GM18517 (cell line): ENCODE results near the gene ACAP3.
"Not testable (repeated sequence)": the region's sequence is repeated elsewhere in the genome, so short reads cannot be mapped to it uniquely, and the experiment has no call there.

Experiments used
- ATAC-seq: cut with Tn5 transposase; IDR thresholded peaks from one replicate; pipeline ENCODE4 v1.9.1; 2021; ENCODE audit warnings: mild to moderate bottlenecking, moderate library complexity; ENCODE audit not compliant: unreplicated experiment

ACAP3 gene

DNA sequence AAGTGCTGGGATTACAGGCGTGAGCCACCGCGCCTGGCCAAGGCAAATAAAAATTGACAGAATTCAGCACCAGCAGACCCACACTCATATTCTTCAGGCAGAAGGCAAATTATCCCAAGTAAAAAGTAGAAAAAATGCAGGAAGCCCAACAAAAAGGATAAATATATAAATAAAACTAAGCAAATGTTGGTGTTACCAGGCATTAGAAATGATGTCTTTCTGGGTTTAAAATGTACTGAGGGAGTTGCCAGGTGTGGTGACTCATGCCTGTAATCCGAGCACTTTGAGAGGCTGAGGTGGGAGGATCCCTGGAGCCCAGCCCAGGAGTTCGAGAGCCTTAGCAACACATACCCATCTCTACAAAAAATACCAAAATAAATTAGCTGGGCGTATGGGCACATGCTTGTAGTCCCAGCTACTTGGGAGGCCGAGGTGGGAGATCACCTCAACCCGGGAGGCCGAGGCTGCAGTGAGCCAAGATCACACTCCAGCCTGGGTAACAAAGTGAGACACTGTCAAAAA lies 10.5 kb upstream of the ACAP3 start:
- no peak for ATAC-seq

DNA sequence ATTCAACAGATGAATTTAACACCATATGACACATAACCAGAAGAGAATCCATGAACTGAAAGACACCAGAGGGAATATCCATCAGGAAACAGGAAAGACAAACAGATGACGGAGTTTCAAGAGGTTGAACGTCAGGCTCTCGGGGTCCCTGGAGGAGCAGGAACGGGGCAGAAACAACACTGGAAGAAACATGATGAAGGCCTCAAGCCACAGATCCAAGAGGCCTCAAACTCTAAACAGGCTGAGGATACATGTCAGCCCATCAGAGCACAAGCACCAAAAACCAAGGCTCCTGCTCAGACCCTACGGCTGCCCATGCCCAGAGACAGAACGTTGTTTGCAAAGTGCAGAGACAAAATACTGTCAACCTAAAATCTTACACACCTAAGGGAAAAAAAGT lies 9.7 kb upstream of the ACAP3 start:
- ATAC-seq, result no peak

DNA sequence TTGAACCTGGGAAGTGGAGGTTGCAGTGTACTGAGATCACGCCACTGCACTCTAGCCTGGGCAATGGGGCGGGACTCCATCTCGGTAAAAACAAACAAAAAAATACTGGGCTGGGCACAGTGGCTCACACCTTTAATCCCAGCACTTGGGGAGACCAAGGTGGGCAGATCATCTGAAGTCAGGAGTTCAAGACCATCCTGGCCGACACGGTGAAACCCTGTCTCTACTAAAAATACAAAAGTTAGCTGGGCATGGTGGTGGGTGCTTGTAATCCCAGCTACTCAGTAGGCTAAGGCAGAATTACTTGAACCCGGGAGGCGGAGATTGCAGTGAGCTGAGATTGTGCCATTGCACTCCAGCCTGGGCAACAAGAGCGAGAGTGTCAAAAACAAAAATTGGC lies 8.5 kb upstream of the ACAP3 start:
- ATAC-seq, result not testable (repeated sequence)

DNA sequence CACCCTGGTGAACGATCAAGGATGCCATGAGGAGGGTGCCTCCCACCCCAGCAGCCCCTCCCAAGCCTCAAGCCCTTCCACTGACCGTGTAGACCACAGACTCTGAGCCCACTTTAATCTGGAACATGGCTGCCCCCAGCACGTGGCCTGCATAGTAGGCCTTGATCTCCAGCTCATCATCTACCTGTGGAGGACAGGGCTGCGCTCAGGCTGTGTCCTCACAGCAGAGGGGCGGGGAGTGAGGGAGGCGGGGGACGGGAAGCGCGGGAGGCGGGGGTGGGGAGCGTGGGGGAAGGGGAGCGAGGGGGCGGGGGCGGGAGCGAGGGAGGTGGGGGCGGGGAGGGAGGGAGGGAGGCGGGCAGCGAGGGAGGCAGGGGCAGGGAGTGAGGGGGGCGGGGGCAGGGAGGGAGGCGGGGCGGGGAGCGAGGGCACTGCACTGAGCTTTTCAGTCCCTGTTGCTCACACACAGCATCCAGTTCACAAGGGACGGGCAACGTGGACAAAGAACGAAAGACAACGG lies 7.8 kb upstream of the ACAP3 start:
- ATAC-seq, result no peak

DNA sequence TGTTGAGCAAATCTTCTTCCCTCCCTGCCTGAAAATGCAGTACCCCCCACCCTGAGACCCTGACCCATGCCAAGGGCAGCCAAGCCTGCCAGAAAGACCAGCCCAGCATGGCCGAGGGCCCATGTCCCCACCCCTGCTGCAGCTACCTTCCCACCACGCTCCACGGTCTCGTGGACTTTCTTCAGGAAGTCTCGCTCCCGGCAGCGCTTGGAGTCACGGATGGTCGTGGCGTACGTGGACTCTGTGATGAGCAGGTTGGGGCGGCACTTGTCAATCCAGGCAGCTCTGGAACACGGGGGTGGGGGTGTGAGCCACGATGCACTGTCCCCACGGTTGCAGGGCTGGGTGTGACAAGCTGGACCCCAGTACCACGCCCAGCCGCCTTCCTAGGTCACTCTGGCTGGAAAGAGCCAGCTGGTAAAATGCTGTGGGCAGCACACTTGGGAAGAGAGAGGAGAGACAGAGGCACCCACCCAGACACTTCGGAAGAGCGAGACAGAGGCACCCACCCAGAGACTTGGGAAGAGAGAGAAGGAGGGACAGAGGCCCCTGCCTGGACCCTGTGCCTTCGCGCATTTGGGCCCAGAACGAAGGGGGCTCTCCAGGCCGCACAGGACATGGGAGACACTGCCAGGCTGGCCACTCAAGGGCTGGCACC lies 7.1 kb upstream of the ACAP3 start:
- no peak for ATAC-seq

DNA sequence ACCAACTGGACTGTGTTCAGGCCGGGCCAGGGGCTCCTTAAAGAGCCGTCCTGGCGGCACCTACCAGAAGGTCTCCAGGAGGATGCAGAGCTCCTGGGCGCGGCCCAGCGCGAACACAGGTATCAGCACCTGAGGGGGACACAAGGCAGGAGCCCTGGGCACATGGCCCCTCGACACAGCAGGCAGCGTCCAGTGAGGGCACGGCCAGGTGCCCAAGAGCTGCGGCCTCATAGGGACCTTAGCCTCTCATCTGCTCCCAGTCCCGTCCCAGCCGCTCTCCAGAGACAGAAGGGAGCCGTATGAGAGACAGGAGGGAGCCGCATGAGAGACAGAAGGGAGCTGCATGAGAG lies 6.5 kb upstream of the ACAP3 start:
- ATAC-seq, result no peak

DNA sequence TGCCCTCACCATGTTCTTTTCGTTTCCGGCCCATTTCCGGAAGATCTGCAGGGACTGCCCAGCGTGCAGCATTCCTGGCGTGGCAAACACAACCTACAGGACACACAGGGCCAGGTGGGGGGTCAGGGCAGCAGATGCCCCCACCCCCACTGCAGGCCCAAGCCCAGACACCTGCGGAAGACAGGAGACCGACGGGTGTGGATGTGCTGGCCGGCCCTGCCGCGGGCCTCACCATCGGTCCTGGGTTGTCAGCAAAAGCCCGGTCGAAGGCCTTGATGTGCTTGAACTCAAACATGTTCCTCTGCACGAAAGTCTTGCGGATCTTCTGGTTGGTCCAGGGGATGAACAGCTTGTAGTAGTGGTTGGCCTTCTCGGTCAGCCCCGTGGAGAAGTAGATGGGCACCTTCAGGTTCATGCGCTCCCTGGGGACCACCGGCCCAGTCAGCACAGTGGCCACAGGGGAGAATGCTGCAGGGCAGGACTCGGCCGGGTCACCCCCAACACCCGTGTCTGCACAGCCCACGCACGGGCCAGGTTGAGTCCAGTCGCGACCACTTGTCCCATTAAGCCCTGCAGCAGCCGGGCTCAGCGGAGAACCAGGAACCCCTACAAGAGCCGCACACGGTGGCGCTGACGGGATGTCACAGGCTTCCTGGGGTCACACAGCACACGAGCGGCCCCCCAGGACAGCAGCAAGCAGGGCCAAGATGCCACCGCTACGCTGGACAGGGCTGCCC lies 5.9 kb upstream of the ACAP3 start:
- no peak for ATAC-seq

DNA sequence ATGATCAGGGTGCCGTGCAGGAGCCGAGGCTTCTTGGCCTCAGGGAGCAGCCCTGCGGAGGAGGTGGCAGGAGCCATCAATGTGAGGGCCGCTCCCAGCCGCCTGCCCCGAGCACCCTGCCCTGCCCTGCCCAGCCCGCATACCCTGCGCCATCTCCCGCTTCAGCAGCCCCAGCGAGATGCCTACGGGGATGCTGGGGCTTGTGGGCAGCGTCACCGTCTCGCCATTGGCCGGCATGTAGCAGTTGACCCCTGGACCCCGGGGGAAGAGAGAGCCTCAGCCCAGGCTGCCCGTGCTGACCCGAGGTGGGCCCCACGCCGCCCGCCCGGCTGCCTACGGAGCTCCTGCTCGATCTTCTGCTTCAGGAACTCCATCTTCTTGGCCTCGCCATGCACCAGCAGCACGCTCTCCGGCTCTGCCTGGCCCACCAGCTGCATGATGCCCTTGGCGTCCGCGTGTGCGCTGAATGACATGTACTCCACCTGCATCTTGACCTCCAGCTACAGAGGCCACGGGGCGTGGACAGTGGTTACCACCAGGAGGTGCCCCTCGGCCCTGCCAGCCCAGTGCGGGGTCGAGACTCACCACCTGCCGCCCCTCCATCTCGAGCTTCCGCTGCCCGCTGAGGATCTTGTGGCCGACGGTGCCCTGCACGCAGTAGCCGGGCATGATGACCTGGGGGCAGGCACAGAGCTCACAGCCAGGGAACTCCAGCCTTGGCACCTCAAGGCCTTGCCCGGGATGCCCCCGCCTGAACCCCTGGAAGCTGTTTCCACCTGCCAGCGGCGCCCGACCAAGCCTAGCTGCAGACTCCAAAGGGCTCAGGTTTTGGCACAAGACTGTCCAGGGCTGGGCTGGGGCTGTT lies 5.0 kb upstream of the ACAP3 start:
- no peak for ATAC-seq

DNA sequence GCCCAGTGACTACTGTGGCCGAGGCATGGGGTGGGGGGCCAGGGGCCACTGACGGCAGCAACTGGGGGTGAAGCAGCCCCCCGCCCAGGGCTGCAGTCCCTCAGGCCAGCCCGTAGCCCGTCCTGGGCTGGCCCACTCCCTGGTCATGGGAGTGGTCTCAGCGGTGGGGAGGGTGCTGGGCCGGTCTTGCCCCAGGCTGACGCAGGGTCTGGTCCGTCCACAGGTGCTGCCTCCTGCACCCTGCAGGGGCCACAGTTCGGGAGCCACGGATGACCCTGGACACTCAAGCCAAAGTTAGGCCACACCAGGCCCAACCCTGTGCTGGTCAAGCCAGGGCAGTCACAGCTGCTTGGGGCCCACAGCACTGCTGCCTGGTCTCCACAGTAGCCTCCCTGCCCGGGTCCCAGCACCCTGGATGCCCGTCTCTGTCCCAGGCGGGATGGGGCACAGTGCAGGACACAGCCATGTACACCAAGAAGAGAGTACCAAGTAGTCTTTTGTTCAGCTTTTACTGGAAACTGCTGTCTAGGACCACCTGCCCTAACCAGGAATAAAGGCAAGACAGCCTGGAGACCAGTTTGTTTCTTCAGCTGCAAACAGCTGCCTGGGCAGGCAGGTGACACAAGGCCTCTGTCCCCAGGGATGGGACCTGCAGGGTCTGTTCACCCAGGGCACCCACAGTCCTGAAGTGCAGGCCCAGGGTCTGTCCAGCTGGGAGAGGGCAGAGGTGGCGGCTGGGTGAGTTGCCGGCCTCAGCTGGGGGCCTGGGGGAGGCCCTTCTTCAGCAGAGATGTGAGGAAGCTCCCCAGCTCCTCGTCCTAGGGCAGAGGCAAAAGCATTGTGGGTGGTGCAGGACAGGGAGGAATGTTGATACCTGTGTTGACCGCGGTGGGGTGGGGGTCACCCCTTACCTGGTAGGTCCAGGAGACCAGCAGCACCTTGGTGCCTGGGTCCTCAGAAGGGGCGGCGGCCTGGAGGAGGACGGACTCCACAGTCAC lies 3.7 kb upstream of the ACAP3 start:
- no peak for ATAC-seq

DNA sequence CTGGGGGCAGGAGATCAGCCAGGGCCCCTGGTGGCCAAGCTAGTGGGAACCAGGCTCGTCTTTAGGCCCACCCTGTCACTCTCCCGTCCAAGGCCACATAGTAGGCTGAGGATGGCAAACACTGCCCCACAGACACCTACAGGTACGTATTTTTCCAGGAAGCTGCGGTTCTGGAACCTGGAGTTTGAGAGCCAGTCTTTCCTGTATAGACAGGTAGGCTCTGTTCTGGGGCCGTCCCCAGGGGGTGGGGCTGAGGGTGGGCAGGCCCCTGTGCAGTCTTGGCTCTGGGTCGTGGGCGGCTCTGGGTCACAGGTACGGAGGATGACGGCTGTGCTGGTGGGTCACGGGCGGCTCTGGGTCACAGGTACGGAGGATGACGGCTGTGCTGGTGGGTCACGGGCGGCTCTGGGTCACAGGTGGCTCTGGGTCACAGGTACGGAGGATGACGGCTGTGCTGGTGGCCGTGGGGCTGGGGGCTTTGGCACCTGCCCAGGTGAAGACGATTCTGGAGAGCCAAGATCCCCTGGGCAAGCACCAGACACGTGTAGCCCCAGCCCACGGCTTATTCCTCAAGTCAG lies 2.8 kb upstream of the ACAP3 start:
- ATAC-seq, result no peak

DNA sequence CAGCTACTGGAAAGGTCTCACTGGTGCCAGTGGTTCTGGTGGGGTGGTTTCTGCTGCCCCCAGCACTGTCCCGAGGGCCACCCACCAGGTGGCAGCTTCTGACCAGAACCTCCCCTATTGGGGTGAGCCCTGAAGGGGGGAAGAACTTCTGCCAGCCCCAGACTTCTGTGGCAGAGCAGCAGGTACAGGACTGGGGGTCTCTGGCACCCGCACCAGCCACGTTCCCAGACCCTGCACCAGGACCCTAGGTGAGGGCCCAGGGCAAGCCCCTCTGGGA lies 2.3 kb upstream of the ACAP3 start:
- no peak for ATAC-seq

DNA sequence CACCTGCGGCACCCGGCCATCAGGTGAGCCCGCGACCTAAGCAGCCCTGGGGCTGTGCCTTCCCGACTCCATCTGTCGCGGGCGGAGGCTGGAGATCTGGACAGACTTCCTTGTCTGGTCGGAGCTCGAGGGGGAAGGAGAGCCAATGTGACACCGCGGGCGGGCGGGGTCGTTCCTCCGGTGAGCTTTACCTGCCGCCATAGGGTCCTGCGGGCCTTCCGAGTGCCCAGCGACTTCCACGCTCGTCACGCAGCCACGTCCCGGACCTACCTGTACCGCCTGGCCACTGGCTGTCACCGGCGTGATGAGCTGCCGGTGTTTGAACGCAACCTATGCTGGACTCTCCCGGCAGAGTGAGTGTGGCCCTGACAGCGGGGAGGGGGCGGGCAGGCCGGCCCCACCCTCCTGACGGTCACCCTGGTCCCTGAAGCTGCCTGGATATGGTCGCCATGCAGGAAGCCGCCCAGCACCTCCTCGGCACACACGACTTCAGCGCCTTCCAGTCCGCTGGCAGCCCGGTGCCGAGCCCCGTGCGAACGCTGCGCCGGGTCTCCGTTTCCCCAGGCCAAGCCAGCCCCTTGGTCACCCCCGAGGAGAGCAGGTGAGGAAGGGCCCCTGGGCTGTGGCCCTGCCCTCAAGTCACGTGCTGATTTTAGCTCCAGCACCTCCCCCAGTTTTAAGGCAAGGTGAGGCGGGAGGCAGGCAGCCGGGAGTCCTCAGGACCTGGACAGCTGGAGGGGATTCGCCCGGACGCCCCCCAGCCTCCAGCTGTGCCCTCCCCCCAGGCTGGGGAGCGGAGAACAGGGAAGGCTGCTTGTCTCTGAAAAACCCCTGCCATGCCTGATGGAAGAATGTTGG lies 1.8 kb upstream of the ACAP3 start:
- ATAC-seq, result no peak

DNA sequence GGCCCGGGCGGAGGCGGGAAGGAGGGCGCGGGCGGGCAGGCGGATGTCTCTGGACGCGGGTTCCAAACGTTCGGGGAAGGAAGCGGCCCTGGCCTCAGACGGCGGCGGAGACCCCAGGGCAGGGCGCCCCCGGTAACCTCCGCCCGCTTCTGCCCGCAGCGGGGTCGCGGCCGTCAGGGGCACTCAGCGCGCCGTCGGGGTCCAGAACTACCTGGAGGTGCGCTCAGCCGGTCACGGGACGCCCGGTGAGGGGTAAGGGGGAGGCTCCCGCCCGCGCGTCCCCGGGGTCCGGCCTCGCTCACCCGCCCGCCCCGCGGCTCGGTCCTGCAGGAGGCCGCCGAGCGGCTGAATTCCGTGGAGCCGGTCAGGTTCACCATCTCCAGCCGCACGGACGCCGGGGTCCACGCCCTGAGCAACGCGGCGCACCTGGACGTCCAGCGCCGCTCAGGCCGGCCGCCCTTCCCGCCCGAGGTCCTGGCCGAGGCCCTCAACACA lies 1.1 kb upstream of the ACAP3 start:
- no peak for ATAC-seq

DNA sequence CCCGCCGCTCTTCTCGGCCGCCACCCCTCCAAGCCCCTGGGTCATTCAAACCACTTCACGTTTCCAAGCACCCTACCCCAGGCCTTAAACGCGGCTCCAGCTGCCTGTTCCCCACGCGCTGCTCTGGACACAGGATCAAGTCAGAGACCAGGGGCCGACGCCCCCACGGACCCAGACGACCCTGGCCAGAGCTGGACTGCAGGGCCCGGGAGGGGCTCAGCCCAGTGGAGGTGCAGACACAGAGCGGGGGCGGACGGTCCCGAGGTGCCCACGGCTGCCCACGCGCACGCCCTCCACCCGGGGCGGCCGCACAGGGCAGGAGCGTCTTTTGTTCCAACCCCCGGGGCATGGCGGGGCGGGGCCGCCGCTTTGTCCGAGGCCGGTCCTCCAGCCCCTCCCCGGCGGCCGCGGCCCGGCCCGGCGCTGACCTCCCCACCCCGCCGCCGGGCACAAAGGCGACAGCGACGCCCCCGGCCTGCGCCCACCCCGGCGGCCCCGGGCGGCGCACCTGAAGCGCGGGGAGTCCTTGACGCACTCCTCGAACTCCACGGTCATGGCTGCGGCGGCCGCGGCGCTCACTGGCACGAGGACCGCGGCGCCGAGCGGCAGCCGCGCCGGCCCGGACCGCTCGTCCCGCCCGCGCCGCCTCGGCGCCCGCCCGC lies 338 bp downstream of the ACAP3 start:
- ATAC-seq, result no peak

DNA sequence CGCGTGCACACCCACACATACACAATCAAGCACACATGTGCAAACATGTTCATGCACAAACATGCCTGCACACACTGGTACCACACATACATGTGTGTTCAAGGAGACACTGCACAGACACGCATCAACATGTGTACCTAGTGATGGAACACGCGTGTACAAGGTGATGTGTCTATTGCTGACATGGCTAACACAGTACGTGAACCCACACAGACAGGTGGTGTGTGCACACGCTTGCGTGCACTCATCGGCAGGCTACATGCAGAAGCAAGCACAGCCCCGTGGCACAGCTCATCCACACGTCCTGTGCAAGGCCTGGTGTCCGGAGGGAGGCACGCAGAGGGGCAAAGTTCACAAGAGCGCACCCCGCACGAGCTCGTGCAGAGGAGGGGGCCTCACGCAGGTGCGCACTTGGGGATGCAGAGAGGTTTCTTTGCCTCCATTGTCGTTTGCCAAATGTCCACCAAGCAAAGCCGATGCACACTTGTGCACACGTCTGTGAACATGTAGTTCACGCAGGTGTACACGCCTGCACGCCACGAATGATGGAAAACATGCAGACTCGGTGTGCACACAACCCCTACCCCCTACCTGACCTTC lies 969 bp downstream of the ACAP3 start:
- no peak for ATAC-seq

DNA sequence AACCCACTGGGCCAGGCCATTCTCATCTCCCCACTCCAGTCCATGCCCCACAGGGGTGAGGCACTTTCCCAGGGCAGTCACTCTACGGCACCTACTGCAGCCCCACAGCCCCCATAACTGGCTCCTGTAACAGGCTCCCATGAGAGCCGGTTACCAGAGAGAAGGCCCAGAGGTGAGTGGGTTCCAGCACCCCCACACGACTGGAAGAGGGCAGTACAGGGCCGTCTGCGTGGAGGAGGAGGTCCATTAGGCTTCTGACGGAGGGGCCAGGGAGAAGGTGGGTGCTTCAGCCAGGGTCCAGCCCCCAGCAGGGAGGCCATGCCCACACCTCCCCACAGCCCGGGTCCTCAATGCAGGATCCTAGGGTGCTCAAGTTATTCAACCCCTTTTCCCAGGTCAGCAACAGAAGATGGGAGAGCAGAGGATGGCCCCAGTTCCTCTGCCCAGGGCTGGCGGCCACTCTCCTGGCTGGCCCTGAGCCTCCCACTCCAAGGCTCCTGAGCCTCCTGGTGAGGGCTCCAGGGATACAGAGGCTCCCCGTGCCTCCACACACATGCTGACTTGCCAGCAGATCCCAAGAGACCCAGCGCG lies 1.6 kb downstream of the ACAP3 start:
- no peak for ATAC-seq

DNA sequence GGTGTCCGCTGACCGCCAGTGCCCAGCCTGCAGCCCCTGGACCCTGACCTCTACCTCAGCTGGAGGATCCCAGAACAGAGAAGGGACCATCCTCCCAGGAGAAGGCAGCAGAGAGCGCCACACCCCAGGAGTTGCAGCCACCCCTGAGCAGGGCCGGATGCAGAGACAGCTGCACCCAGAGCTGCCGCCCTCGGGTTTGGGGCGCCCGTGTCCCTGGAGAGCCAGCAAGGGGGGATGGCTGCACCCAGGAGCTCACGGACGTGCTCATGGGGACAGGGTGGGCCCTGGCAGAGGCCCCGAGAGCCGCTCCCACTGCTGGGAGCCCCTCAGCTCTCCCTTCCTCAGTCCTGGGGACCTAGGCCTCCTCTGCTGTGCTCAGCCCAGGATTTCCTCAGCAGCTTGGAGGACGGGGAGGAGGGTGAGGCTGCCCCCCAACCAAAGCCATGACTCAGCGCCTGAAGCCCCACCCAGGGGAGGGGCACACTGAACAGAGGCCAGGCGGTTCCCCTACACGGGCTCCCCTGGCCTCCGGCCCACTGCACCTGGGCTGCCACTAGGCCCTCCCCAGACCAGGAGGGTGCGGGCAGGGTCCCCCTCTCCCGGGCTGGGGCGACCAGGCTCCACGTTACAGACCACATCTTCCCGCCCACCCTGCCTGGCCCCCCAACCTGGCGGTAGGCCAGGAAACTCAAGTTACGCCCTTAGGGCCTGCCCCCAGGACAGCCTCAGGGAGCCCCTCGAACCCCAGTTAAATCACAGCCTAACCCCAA lies 2.2 kb downstream of the ACAP3 start:
- ATAC-seq, result no peak
